GM19240 (cell line): ENCODE measurements around the gene MYL4.
A peak's percentile ranks its signal among the peaks of the same experiment; 100 is the strongest.
"Not testable (repeated sequence)": the region's sequence is repeated elsewhere in the genome, so short reads cannot be mapped to it uniquely, and the experiment has no call there.

Experiments
- DNase-seq: peaks from one replicate; pipeline ENCODE4 v3.0.0; 2011; ENCODE audit warnings: low spot score; ENCODE audit not compliant: insufficient read length

The MYL4 gene

GRCh38 chr17:47242648-47243047 is 33.5 kb downstream of the MYL4 start:
- DNase-seq = no peak

GRCh38 chr17:47243737-47244598 is 34.8 kb downstream of the MYL4 start:
- no peak for DNase-seq

DNA sequence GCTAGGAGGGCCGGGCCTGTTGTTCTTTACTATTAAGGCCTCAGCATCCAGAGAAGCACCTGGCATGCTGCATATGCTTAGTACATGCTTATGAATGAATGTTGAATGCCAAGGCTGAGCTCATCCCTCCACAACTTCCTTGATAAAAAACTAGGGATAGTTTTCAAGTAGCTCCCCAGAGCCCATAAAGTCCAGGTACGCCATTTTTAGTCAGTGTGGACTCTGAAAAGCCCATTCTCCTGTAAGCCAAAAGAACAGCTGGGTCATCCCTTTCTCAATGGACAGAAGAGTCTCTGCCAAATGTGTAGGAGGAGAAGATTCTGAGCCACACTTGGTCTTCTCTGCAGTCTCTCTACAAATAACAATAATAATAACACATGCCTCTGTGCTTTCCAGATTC is 35.5 kb downstream of the MYL4 start:
- no peak for DNase-seq

DNA sequence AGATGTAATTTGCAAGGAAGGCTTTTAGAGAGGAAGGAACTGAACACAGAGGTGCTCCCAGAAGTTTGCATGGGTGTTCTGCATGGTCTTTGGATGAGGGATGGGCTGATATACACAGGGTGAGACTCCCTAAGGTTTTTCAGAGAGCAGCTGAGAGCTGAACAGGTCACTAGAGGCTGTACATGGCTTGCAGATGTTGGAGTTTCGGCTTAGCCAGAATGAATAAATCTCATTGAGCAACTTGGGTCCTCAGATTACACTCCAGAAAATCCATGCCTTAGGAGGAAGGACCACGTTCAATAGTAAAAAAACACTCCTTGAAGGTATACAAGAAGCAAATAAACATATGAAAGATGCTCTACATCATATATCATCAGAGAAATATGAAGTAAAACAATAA is 37.0 kb downstream of the MYL4 start:
- no peak for DNase-seq

DNA sequence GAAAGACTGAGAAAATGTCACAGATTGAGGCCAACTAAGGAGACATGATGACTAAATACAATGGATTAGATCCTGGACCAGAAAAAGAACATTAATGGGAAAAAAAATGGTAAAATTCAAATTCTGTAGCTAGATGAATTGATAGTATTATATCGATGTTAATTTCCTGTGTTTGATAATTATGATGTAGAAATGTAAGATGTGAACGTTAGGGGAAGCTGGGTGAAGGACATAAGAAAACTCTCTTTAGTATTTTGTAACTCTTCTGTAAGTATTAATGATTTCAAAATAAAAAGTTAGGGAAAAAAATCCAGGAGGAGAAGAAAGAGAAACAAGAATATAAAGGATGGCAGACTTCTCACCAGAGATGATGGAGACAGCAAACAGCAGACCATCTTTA is 41.7 kb downstream of the MYL4 start:
- DNase-seq = no peak

DNA sequence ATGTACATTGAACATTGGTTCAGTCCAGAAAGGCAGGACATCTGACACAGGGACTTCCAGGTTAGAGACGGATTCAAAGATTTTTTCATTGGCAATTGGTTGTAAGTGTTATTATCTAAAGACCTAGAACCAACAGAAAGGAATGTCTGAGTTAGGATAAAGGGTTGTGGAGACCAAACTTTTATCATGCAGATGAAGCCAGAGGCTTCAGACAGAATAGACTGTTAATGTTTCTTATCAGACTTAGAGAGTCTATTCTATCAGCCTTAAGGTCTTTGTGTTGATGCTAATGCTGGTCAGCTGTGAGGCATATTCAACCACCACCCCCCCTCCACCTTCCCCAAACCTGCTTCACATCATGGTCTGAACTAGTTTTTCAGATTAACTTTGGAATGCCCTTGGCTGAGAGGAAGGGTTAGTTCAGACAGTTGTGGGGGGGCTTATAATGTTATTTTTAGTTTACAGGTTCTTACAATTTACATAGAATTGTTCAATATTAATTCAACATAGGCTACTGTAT is 42.3 kb downstream of the MYL4 start:
- DNase-seq = no peak

DNA sequence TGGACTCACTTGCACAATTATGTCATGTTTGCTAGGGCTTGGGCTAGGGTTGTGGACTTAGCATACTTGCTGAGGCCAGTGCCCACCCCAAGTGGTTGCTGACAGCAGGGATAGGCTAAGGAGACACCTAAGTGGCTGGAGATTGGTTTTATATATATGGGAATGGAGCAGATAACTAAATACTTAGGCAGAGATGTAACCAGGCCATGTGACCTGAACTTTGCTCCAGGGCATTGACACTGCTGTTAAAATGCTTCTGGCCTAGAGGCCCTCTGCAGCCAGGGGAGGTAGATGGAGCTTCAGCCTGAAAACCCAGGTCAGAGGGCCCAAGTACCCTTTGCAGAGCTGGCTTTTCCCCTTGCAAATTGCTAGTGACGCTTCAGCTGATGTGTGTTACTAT is 43.1 kb downstream of the MYL4 start:
- no peak for DNase-seq

- DNase-seq = no peak
Observed at GRCh38 chr17:47252766-47253512, 43.8 kb downstream of the MYL4 start.

- peak; percentile 51 for DNase-seq
Observed at GRCh38 chr17:47253541-47254402, 44.6 kb downstream of the MYL4 start, which contains the start of gene ITGB3. Gene ITGB3, plus strand, starts transcription at chr17:47253827. Its CDS starts 35 bp downstream, at chr17:47253862.

- DNase-seq = no peak
Observed at GRCh38 chr17:47254403-47254943, 45.3 kb downstream of the MYL4 start.

DNA sequence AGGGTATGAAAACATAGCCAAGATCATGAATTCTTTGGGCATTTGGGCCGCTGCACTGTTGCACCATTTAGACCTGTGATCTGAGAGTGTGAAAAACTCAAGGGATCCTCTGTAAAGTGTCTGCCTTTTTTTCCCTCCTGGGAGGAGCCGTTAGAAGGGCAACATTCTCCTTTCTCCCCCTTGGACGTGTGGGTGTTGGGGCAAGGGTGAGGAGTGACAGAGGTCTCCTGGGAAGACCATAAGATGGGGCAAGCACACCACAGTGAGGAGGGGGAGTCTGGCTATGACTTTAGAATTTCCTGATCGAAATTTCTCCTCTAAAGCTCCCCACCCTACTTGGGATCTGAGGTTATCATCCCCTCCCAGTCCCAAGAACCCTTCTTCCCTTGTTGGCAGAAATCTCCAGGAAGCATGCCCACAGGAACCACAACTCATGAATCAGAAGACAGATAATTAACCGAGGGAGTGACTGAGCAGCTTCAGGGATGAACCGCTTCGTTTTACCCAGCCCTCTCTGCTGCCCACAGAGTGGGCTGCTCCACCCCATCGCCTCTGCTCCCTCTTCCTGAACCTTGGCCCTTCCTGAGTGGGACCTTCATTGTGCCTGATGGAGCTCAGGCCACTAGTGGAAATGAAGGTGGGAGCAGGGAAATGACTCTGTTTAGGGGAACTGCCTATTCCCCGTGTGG is 48.6 kb downstream of the MYL4 start:
- DNase-seq = no peak

DNA sequence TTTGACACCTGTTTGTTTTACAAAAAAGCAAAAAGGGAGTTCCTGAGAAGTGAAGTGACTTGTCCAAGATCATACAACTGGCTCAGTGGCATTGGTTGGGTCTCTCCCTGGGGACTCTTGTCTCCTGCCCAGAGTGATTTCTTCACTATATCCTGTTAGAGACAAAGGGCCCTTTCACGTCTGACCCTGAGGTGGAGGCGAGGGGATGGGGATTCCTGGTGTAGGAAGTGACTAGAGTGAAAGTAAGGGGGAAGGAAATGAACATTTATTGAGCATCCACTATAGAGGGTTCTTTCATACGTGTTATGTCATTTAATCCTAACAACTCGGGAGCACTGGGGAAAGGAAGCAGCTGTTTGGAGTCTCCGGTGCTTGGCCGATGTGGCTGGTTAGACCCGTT is 53.4 kb downstream of the MYL4 start:
- DNase-seq = no peak

- DNase-seq = no peak
Observed at GRCh38 chr17:47264166-47264565, 55.0 kb downstream of the MYL4 start.

GRCh38 chr17:47265983-47266541 is 56.9 kb downstream of the MYL4 start:
- no peak for DNase-seq

DNA sequence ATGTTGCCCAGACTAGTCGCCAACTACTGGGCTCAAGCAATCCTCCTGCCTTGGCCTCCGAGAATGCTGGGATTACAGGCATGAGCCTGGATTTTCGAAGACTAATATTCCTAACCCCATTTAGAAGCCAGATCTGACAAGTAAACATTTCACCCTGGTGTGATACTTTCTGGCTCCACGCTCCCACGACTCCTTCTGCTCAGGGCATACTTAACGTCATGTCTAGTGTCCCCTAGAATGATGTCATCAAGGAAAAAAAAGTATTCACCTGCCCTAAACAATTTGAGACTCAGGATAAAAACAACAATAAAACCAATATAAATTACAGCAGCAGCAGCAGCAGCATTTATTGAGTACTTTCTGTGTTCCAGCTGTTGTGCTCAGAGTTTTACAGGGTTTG is 57.6 kb downstream of the MYL4 start:
- DNase-seq = no peak

- no peak for DNase-seq
Observed at GRCh38 chr17:47267354-47267828, 58.2 kb downstream of the MYL4 start.

GRCh38 chr17:47268964-47269363 is 59.8 kb downstream of the MYL4 start:
- DNase-seq = not testable (repeated sequence)

GRCh38 chr17:47269561-47270280 is 60.6 kb downstream of the MYL4 start:
- DNase-seq = not testable (repeated sequence)

GRCh38 chr17:47270946-47271705 is 62.0 kb downstream of the MYL4 start:
- DNase-seq = no peak
